Progenitor cell of endocrine pancreas (in vitro differentiated cells): ENCODE measurements around the gene UGCG. TPM values are rescaled to one million over a fixed set of nuclear protein-coding genes. Genes with fewer than 3 reads are reported as not detected.

Experiments
- DNase-seq: peaks from one replicate; pipeline ENCODE4 v3.0.0; 2021; ENCODE audit warnings: low spot score; ENCODE audit not compliant: unreplicated experiment
- H3K27ac Mint-ChIP-seq: 2 replicates; pipeline ENCODE4 v1.8.0; 2021; ENCODE audit warnings: mild to moderate bottlenecking, moderate library complexity, mixed read lengths
- H3K27me3 Mint-ChIP-seq: 2 replicates; pipeline ENCODE4 v1.8.0; 2021; ENCODE audit warnings: mixed read lengths
- H3K36me3 Mint-ChIP-seq: 2 replicates; pipeline ENCODE4 v1.8.0; 2022; ENCODE audit warnings: mixed read lengths; ENCODE audit not compliant: insufficient read depth
- H3K4me1 Mint-ChIP-seq: 2 replicates; pipeline ENCODE4 v1.8.0; 2021; ENCODE audit warnings: low read depth, mixed read lengths
- H3K4me3 Mint-ChIP-seq: 2 replicates; pipeline ENCODE4 v1.8.0; 2021; ENCODE audit warnings: low read depth, mild to moderate bottlenecking, moderate library complexity, mixed read lengths
- H3K9me3 Mint-ChIP-seq: 2 replicates; pipeline ENCODE4 v1.8.0; 2021; ENCODE audit warnings: low read depth, mixed read lengths
- CTCF ChIP-seq: fragments of 200-600 bp; sonication (generic); IDR thresholded peaks from one replicate; pipeline ENCODE4 v1.5.0; 2021; ENCODE audit warnings: antibody characterized with exemption, mild to moderate bottlenecking; ENCODE audit not compliant: unreplicated experiment
- total RNA-seq: library from RNA; stranded (reverse); gene quantifications from 2 replicates; pipeline ENCODE4 v1.2.1, GENCODE V29; 2021

UGCG gene
- total RNA-seq, 1 donor from 2014 or later = 26.8 TPM

DNA sequence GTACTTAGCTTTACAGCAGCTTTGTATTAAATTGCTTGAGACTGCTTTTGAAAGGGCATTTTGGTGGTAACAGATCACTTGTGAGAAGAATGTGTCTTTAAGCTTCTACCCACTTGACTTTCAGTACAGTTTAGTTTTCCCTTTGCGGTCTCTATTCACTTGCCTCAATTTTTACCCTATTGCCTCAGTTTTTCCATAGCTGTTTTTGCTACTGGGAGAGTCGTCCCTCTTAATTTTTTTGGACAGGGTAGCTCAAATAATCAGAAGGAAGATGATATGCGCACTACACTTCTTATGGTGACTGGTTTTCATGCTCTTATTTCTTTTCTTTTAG is 18.8 kb downstream of the UGCG start:
- H3K27ac Mint-ChIP-seq = no peak overlapping the region
- peaks cover 3% of the 10 kb centered on the region for H3K4me1 Mint-ChIP-seq
- no peak for DNase-seq
- no peak for TF ChIP-seq CTCF
- no peaks in the 10 kb centered on the region for H3K9me3 Mint-ChIP-seq
- no peaks in the 10 kb centered on the region for H3K27me3 Mint-ChIP-seq
- no peak overlapping the region for H3K4me3 Mint-ChIP-seq
- H3K36me3 Mint-ChIP-seq = peaks cover 15% of the 10 kb centered on the region

DNA sequence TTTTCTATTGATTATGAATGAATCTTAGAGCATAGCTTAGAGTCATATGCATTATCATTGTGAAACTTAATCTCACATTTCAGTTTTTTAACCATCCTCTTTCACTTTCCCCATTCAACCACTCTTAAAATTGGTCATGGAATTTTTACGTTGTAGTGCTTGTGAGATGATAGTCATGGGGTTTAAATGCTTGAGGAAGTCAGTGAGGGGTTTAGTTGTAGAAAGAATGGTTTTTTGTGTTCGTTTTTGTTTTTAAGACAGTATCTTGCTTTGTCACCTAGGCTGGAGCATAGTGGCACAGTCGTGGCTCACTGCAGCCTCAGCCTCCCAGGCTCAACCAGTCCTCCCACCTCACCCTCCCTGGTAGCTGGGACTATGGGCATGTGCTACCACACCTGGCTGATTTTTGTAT is 19.6 kb downstream of the UGCG start:
- no peak overlapping the region for H3K27ac Mint-ChIP-seq
- no peaks in the 10 kb centered on the region for H3K27me3 Mint-ChIP-seq
- no peak overlapping the region for H3K4me3 Mint-ChIP-seq
- no peak for DNase-seq
- H3K4me1 Mint-ChIP-seq = peaks cover 3% of the 10 kb centered on the region
- peaks cover 15% of the 10 kb centered on the region for H3K36me3 Mint-ChIP-seq
- TF ChIP-seq CTCF = no peak
- no peaks in the 10 kb centered on the region for H3K9me3 Mint-ChIP-seq

DNA sequence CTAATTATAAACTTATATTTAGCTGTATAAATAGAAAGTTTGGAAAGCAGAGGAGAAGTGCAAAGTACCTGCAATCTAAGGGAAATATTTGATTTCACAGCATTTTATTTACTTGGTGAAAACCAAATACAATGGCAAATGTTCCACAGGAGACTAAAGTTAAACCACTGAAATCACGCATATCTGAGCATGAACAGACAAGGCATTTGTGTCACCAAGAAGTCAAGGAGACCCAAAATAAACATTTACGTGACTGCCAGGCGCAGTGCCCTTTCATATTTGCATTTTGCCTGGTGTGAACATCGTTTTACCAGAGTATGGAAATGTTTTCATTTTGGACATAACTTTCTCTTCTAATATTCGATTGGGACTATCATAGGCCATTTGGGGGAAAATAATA is 20.6 kb downstream of the UGCG start:
- no peaks in the 10 kb centered on the region for H3K9me3 Mint-ChIP-seq
- DNase-seq = no peak
- no peak overlapping the region for H3K4me3 Mint-ChIP-seq
- no peak for TF ChIP-seq CTCF
- peaks cover 15% of the 10 kb centered on the region for H3K36me3 Mint-ChIP-seq
- no peaks in the 10 kb centered on the region for H3K27me3 Mint-ChIP-seq
- H3K4me1 Mint-ChIP-seq = peaks cover 3% of the 10 kb centered on the region
- no peak overlapping the region for H3K27ac Mint-ChIP-seq

DNA sequence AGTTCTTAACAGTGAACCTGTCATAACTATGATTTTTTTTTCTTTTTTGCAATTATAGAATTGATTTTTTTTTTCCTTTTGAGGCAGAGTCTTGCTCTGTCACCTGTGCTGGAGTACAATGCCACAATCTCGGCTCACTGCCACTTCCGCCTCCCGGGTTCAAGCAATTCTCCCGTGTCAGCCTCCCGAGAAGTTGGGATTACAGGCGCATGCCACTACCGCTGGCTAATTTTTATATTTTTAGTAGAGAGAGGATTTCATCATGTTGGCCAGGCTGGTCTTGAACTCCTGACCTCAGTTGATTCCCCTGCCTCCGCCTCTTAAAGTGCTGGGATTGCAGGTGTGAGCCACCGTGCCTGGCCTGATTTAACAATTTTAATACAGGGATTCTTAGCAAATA is 21.4 kb downstream of the UGCG start:
- TF ChIP-seq CTCF = no peak
- peaks cover 18% of the 10 kb centered on the region for H3K36me3 Mint-ChIP-seq
- H3K27me3 Mint-ChIP-seq = no peaks in the 10 kb centered on the region
- no peak for DNase-seq
- H3K4me1 Mint-ChIP-seq = peaks cover 3% of the 10 kb centered on the region
- no peak overlapping the region for H3K4me3 Mint-ChIP-seq
- H3K27ac Mint-ChIP-seq = no peak overlapping the region
- H3K9me3 Mint-ChIP-seq = no peaks in the 10 kb centered on the region

DNA sequence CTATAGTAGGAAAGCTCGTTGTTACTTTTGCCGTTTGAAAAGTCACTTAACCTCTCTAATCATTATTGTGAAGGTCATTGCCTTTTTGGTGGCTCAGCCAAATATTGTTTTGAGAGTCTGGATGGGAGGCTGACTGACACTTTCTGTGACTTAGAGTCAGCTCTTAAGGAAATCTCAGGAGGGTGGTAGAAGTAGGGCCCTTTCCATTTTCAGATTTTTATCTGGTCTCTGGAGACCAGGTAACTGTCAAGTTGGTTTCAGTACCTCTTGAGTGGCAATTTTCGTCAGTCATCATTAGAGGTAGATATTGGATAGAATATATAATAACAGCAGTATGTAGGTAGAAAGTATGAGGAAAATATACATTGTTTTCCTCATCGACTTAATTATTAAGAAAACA is 23.3 kb downstream of the UGCG start:
- H3K4me3 Mint-ChIP-seq = no peak overlapping the region
- no peaks in the 10 kb centered on the region for H3K9me3 Mint-ChIP-seq
- H3K4me1 Mint-ChIP-seq = peaks cover 3% of the 10 kb centered on the region
- no peak for TF ChIP-seq CTCF
- no peak for DNase-seq
- H3K27ac Mint-ChIP-seq = no peak overlapping the region
- no peaks in the 10 kb centered on the region for H3K27me3 Mint-ChIP-seq
- peaks cover 18% of the 10 kb centered on the region for H3K36me3 Mint-ChIP-seq
